Raji (cell line): Measurements from ENCODE around the gene UBE2L3.

ENCODE experiments used
- POLR2A ChIP-seq: IDR thresholded peaks from 2 replicates; pipeline ENCODE4 v1.6.1; 2011; ENCODE audit warnings: low read depth, low read length, control low read depth; ENCODE audit not compliant: insufficient read depth

Gene UBE2L3

DNA sequence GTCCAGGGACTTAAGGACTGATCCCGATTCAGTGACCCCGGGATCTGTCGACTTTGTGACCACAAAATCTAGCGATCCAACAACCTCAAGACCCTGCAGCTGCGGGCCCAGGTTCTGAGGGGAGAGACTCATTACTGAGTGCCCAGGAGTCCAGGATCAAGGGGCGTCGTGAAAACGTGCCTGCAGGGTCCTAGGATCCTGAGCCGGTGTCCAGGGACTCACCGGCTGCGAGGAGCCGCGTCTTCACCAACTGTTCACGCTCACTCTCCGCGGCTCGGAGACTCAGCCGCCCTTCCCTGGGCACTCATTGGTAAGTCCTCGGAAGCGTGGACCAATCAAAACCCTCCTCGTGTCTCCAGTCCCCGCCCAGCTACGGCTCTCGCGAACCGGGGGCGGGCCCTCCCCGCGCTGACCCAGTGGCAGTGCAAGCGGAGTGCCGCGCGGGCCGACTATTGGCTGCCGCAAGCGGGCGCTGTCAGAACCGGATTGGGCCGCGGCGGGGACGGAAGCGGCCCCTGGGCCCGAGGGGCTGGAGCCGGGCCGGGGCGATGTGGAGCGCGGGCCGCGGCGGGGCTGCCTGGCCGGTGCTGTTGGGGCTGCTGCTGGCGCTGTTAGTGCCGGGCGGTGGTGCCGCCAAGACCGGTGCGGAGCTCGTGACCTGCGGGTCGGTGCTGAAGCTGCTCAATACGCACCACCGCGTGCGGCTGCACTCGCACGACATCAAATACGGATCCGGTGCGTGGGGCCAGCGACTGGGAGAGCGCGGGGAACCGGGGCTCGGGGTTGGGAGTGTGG, 74.5 kb downstream of the UBE2L3 start, which contains the start of gene SDF2L1:
SDF2L1 (plus strand) TSS at position 514 of the 795 bp plus-strand sequence; CDS start at position 549, 35 bp downstream.
- peak; percentile 94 for TF ChIP-seq POLR2A

DNA sequence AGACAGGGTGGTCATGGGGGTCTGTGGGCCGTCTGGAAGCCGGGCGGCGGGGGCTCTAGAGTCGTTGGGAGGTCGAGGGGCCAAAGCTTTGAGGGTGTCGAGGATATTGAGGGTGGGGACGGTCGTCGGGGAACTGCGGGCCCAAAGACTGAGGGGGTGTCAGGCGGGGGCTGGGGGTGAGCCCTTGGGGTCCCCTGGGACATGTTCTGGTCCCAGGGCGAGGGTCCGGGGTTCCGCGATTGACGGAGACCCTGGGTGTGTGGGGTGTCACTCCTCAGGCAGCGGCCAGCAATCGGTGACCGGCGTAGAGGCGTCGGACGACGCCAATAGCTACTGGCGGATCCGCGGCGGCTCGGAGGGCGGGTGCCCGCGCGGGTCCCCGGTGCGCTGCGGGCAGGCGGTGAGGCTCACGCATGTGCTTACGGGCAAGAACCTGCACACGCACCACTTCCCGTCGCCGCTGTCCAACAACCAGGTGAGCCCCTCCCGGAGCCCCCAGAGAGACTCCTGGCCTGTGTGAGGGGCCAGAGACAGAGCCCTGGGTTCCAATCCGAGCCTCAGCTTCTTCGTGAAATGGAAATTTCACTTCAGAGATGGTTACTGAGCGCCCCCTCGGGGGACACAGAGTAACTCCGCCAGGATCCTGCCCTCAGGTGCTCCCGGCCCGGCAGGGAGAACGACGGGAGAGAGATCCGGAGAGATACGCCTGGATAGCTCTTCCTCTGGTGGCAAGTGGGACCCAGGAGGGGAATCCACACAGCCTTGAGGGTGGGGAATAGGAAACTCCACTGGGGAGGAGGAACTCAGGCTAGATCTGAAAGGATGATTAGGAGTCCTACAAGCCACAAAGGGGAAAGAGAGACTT, 75.3 kb downstream of the UBE2L3 start:
- peak; percentile 18; the same call in 1 of the 2 replicates for TF ChIP-seq POLR2A

- no peak for TF ChIP-seq POLR2A
These were observed 76.2 kb downstream of the UBE2L3 start for GRCh38 chr22:21643533-21644357.

DNA sequence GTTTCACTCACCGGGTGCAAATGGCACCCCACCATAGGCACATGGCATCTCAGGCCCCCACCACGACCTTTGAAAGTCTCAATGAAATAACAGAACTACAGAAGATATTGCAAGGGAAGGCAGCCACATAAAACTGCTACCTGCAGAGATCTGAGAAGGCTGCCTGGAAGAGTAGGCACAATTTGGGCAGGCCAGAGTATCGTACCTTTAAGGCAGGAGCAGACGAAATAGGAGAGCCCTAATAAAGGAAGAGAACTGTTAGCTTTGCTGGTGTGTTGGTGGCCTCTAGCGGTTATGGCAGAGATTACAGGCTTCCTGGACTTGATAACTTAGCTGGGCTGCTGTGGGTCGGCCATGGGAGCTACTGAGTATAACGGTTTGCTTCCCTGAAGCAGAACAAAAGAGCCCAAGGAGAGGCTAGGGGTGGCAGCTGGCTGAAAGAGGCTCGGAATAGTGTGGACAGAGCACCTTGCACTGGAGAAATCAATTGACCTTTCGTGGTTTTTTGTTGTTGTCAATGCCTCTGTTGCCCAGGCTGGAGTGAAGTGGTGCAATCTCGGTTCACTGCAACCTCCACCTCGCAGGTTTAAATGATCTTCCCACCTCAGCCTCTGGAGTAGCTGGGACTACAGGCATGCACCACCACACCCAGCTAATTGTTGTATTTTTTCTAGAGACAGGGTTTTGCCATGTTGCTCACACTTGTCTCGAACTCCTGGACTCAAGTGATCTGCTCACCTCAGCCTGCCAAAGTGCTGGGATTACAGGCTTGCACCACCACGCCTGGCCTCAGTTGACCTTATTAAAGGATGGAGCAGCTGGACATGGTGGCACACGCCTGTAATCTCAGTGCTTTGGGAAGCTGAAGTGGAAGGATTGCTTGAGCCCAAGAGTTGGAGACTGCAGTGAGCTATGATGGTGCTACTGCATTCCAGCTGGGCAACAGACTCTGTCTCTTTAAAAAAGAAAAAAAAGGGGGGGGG, 79.4 kb downstream of the UBE2L3 start:
- no peak for TF ChIP-seq POLR2A

- TF ChIP-seq POLR2A, result no peak
These were observed 82.8 kb downstream of the UBE2L3 start for GRCh38 chr22:21650280-21650679.

- TF ChIP-seq POLR2A, result no peak; the same call in 1 of the 2 replicates
These were observed 83.5 kb downstream of the UBE2L3 start for GRCh38 chr22:21650823-21651520.

- TF ChIP-seq POLR2A, result no peak
These were observed 84.1 kb downstream of the UBE2L3 start for GRCh38 chr22:21651521-21652009.

- peak; percentile 58 for TF ChIP-seq POLR2A
These were observed 84.6 kb downstream of the UBE2L3 start for GRCh38 chr22:21652010-21652546.

DNA sequence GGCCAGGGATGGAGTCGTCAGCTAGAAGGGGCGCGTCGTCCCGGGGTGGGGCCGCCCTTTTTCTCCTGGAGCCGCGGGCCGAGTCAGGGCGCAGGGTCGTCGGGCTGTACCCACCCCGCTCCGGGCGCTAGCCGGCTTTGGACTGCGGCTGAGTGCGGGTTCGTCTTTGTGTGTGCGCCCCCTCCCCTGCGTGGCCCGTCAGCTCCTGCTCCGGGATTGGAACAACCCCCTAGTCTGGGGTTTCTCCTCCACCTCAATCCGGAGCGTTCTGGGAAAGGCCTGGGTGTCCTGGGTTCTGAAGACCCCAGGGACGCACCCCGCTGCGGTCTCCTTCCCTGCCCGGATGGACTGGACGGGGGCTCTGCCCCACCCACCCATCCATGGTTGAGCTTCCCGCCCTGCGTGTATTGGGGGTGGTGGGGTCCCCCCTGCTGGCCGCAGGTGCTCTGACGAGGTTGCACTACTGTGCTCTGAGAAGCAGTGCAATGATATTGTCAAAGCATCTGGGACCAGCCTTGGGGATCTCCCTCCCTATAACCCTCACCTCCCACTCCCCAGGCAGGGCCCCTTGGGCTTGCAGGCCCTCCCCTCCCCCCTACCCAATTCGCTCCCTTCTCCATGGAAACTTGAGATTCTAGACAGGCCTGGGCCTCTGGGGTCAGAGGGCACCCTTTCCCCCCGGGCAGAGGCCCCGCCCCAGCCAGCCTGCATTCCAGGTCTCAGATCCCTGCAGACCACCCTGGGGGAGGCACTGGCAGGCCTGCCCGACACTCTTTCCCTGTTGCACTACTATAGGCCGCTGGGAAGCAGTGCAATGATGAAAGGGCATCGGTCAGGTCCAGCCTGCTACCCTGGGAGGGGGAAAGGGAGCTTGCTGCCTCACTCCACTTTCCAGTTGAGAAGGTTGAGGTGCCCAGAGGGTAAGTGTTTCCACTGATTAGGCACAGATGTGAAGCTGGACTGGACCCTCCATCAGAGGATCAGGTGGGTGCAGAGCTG, 85.3 kb downstream of the UBE2L3 start:
- no peak for TF ChIP-seq POLR2A

- TF ChIP-seq POLR2A, result no peak
These were observed 89.5 kb downstream of the UBE2L3 start for GRCh38 chr22:21657020-21657359.

DNA sequence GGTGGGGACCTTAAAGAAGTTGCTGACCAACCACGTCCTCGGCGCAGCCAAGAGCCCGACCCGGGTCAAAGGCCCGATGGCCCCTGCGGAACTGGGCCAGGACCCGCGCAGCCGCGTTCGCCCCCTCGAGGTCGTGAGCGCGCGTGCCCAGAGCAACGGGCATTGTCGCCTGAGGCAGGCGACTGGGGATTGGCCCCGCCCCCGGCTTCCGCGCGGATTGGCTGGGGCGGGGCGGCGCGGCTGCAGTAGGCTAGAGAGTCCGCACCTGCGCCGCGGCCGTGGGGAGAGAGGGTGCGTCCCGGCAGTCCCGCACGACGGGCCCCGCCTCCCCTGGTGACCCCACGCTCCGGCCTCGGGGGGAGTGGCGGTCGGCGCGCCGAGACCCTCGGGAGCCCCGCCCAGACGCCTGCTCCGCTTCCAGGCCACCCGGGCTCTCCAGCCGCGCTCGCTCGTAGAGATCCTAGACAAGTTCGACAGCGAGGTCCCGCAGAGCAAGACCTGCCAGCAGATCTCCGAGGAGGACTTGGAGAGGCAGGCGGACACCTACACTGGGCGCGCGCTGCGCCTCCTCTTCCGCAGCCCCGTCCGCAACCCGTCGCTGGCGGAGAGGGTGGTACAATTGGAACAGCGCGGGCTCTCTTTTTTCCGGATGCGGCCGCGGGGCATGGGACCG, 90.0 kb downstream of the UBE2L3 start:
- TF ChIP-seq POLR2A, result peak; percentile 49; the same call in 1 of the 2 replicates
